Endometrial microvascular endothelial cells (primary cell): Measurements from ENCODE around the gene CR1L. TPM values are rescaled to one million over a fixed set of nuclear protein-coding genes. Genes with fewer than 3 reads are reported as not detected.
"Not testable (repeated sequence)": the region's sequence is repeated elsewhere in the genome, so short reads cannot be mapped to it uniquely, and the experiment has no call there.

ENCODE experiments used
- in situ Hi-C: cut with HindIII; loops from 2 replicates; pipeline ENCODE4 v1.10.0; 2017; ENCODE audit warnings: low sequenced_read_pairs, low pct_unique_long_range_greater_than_20kb; ENCODE audit errors: inconsistent ontology term
- total RNA-seq: library from RNA; depleted of rRNA; stranded (reverse); fragments of >200 nt; gene quantifications from one replicate; pipeline ENCODE4 v1.2.3, GENCODE V29; 2015; ENCODE audit errors: inconsistent ontology term

The CR1L gene
- total RNA-seq, 1 donor from 2014 or later, result not detected

DNA sequence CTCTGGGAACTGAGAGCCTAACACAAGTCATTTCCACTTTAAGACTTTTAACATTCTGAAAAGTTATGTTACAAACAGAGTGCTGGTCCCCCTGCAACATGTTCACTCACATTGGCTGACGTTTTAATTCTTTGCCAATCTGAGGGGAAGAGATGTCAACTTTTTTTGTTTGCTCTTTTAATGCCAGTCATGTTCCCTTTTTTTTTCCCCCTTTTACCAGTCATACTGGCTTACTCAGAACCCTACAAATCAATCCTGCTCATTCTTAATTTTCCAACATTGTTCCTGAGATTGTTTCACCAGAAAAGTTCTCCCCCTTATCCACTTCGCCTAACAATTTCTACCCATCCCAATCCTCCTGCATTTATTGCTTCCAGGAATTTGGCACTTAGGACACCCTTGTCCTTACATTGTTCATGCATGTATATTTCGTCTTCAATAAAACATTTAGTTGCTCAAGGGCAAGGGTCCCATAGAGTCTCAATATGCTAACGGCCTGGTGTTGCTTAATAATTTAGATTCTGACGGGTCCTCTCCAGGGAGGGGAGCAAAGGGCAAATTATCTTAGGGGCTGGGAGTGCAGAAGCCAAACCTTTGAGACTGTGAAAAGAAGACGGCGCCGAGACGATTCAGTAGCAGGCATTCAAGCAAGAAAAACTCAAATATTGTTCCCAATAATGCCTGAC is 624 bp upstream of the CR1L start:
- in situ Hi-C loops, result no loop called here

DNA sequence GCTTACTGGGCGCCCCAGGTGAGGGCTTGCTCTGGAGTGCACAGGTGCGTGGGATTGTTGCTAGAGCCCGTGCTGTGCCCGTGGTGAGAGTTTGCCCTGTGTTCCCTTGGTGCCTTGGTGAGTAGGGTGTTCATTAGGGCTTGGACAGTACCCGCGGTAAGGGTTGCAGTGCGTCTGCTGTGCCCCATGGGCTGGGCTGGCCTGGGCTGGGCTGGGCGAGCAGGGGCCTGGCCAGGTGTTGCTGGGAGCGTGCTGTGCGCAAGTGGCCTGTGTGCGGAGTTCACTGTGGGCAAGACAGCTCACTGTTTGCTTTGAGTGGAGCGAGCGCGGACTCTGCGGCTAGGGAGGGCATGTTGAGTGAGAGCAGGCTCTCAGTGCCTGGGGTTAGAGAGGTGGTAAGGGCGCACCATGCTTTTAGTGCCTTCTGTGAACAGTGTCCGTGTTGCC is 725 bp downstream of the CR1L start:
- in situ Hi-C loops, result no loop called here

DNA sequence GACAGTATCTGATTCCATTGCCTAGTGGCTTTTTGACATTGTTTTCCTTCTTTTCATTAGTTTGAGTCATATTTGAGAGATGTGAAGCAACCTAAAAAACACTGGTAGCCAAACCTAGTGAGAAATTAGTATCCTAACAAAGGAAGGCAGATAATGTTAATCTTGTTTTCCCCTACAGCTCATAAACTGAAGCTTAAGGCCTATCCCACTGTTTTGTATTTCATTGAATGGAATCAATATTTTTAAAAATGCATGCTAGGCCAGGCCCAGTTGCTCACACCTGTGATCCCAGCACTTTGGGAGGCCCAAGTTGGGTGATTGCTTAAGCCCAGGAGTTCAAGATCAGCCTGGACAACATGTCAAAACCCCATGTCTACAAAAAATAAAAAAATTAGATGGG is 1.2 kb downstream of the CR1L start:
- in situ Hi-C loops, result no loop called here

DNA sequence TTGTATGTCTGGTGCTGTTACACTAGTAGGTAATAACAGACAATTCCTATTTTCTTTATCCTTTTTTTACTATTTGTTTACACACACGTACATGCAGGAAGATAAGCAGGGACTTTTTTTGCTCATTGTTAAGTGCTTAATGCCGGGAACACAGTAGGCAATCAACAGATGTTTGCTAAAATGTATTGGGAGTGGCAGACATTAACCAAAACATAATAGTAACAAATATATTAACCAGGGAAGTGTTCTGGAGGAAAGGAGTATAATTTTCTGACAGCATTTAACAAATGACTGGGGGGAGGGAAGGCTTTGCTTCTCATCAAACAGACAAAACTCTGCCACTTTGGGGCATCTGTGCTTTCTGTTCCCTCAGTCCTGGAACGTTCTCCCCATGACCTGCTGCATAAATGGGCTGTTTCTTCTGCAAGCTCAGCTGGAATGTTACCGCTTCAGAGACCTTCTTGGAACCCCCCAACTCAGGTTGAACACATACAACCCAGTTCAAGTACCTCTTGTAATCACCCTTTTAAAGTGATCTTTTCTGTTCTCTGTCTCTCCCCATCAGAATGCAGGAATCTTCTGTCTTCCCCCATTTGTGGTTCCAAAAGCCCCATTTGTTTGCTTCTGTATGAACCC is 2.1 kb downstream of the CR1L start:
- in situ Hi-C loops, result no loop called here

DNA sequence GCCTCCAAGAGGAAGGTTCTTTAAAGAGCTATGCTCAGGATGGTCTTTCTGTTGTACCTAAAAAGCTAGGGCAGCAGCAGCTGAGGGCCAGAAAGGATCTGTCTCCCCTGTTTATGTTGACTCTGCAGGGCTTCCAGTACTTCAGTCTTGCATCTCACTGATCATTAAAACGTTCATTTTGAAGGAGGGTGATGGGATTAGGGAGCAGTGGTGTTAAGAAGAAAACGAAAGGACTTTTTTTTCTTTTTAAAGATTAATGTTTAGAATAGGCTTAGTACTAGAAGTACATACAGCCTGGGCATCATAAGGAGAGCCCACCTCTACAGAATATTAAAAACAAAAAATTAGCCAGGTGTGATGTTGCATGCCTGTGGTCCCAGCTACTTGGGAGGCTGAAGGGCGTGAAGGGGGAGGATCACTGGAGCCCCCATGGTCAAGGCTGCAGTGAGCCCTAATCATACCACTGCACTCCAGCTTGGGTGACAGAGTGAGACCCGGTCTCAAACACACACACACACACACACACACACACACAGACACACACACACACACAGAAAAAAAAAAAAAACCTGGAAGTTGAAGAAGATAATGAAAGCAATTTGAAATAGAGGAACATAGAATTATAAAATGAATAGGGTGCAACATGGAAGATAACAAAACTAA is 2.9 kb downstream of the CR1L start:
- in situ Hi-C loops, result no loop called here

DNA sequence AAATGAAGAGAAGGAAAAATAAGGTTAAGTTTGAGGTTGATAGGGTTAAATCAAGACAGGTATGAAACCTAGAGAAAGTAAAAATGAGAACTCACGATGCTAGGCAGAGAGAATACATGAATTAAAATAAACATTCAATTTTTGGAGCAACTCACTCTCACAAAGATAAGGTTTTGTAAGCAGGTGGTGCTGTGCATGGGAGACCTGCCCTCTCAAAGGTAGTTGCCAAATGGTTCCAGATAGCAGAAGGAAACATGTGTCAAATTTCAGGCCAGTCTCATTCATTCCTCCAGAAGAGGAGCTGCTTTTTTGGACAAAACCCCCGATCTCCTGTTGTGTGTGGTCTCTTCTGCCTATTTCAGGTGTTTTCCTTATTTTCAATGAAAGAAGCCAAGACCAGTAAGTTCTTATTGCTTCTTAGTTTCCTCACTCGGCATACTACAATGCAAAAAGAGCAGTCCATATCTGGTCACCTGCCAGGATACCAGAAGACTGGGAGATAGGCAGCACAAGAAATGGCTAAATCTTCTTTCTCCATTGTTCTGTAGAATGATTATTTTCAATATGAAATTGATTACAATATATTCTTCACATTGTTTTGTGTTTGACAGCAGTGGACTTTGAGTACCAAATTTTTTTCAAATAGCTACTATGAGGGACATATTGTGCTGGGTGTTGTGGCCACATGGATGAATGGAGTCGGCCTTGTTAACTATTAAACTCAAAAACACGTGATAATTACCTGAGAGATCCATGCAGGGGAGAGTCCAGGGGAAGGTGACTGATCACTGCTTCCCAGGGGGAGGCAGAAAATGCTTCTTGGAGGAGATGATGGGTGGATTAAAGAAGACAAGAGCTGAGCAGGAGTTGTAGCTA is 3.6 kb downstream of the CR1L start:
- in situ Hi-C loops, result no loop called here

DNA sequence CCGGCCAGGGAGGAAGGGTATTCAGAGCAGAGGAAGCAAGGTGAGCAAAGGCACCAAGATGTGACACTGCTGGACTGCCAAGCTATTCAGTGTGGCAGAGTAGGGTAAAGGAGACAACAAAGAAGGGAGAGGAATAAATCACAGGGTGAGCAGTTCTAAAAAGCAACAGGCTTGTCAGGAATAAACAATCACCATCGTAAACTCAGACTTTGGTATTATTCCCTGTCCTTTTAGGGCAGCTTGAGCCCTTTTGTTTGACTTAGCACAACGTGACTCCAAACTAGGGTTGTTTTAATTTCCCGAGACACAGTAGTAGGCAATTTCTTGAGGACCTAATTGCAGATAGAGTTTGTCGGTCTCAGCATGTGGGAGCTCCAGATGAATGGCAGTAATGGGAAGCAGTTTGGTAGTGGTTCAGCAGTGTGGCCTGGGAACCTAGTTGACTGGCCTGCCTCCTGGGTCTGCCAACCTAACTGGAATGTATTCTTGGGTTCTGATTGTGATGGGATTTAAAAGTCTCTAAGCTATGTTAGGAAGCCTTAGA is 4.3 kb downstream of the CR1L start:
- in situ Hi-C loops, result no loop called here

DNA sequence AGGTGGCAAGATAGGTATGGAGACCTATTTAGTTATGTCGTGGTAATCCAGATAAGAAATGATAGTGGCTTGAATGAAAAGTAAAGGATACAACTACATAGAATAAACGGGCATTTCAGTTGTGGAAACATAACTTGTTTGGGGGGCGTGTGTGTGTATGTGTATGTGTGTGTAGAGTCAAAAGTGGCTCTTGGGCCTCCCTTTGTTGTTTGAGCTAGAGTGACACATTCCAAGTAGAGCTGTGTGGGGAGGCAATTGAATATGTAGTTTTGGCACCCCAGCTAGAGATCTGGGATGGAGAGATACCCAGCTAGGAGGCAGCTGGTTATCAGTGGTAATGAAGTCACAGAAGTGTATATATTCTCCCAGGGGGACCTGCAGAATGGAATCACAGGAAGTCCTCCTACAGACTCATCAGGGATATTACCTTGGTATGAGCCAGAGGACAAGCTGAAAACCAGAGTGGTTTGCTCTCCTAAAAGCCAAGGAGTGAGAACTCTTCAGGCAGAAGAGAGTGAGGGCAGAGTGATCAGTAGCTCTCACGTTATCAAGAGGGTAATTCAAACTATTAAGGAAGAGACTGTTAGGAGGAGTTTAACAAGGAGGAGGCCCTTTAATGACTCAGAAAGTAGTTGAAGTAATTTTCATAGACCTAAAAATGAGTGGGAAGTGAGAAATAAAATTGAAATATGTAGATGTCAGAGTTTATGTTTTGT is 5.1 kb downstream of the CR1L start:
- in situ Hi-C loops, result no loop called here

DNA sequence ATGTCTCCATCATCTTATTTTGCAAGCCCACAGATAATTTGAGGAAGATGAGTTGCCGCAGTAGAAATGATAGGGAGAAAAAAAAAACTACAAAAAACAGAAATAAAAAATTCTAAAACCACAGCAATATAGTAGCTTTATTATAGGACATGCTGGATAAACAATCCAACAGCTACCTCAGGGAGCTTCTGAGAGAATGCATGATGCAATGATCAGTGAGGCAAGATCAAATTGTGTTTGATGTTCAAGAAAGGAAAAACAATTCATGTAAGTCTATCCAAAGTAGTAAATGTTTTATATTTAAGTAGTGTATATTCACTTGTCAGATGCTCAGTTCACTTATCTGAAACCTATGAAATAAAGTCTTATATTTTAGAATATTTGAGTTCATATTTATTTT is 6.7 kb downstream of the CR1L start:
- in situ Hi-C loops, result no loop called here

DNA sequence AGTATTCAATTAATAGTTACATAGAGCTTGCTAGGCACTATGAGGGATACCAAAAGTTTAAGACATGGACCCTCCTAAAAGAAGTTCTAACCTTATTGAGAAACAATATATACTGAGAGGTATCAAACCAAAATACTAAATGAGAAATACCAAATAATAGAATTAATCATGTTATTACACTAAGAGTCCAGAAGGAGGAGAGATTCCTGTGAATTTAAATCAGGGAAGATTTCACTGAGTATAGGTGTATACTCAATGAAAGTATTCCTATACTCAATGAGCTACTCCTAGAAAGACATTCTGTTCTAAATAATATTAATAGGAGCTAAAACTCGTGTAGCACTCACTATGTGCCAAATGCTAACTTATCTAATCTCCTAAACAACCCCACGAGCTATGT is 9.4 kb downstream of the CR1L start:
- in situ Hi-C loops, result no loop called here

DNA sequence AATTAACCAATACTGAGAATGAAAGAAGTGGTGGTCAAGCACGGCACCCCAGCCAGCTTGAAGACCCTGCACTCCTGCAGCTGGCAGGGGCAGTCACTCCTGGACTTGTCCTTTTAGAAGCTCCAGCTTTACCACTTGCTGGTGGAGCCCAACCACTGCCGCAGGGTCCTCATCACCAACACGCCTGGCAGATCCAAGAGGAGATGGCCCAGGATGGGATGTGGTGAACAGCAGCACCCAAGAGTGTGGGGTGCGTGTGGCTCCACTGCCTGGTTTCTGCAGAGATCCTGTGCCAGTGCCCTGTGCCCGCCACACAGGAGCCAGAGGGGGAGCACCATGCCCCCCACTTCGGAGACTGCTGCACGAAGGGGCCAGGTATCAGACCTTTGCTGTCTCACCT is 13.5 kb downstream of the CR1L start:
- in situ Hi-C loops, result no loop called here

DNA sequence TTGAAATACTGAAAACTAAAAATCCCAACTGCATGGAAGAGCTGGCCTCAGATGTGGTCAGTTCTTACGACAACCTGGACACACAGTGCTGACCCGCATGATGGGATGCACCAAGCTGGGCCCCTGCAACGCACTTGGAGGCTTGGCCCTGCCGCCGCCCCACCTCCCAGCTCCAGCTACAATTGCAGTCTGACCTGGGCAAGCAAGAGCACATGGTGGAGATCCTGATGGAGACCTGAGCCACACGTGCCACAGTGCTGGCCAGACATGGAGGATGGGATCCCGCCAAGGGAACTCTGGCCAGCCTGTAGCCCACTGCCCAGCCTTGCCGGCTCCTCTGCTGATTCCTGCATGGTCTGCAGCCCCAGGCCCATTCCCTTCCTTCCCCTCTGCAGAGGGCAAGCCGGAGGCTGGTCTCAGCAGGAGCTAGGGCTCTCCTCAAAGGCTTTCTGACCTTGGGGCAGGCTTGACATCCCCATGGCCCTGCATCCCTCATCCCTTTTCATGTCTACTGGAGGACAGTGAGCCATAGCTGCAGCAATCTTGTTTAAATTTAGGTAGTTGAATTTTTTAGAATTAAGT is 14.1 kb downstream of the CR1L start:
- in situ Hi-C loops, result no loop called here

DNA sequence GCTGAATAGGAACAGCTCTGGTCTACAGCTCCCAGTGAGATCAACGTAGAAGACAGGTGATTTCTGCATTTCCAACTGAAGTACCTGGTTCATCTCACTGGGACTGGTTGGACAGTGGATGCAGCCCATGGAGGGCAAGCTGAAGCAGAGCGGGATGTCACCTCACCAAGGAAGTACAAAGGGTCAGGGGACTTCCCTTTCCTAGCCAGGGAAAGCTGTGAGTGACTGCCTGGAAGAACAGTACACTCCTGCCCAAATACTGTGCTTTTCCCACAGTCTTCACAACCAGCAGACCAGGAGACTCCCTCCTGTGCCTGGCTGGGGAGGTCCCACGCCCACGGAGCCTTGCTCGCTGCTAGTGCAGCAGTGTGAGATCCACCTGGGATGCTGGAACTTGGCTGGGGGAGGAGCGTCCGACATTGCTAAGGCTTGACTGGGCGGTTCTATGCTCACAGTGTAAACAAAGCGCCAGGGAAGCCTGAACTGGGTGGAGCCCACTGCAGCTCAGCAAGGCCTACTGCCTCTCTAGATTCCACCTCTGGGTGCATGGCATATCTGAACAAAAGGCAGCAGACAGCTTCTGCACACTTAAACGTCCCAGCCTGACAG is 14.7 kb downstream of the CR1L start:
- in situ Hi-C loops, result no loop called here

DNA sequence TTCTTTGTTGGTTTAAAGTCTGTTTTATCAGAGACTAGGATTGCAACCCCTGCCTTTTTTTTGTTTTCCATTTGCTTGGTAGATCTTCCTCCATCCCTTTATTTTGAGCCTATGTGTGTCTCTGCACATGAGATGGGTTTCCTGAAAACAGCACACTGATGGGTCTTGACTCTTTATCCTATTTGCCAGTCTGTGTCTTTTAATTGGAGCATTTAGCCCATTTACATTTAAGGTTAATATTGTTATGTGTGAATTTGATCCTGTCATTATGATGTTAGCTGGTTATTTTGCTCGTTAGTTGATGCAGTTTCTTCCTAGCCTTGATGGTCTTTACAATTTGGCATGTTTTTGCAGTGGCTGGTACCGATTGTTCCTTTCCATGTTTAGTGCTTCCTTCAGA is 16.5 kb downstream of the CR1L start:
- in situ Hi-C loops, result not testable (repeated sequence)

DNA sequence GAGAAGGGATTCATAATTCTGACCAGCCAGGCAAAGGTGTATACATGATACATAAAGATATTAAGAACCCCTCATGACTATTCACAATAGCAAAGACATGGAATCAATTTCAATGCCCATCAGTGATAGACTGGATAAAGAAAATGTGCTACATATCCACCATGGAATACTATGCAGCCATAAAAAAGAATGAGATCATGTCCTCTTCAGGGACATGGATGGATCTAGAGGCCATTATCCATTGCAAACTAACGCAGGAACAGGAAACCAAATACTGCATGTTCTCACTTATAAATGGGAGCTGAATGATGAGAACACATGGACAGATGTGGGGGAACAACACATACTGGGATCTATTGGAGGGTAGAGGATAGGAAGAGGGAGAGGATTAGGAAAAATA is 21.4 kb downstream of the CR1L start:
- in situ Hi-C loops, result no loop called here

DNA sequence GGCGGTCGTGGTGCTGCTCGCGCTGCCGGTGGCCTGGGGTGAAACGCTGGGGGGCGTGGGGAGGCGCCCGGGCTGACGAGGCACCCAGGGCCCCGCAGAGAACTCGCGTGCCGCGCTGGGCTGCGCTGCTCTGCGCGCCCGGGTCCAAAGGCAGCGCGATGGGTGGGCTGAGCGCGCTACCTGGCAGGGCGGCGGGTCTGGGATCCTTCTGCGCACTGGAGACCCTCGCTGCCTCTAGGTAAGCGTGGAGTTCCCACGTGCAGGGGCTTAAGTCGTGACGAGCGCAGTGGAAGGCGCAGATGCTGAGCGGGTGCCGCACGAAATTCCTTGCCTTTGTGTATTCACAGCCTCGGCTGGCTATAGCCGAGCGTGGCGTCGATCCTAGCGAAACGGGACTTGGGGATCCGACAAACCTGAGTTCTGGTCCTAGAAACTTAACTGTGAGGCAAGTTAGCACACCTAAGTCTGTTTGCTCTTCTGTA is 24.6 kb downstream of the CR1L start:
- in situ Hi-C loops, result no loop called here

DNA sequence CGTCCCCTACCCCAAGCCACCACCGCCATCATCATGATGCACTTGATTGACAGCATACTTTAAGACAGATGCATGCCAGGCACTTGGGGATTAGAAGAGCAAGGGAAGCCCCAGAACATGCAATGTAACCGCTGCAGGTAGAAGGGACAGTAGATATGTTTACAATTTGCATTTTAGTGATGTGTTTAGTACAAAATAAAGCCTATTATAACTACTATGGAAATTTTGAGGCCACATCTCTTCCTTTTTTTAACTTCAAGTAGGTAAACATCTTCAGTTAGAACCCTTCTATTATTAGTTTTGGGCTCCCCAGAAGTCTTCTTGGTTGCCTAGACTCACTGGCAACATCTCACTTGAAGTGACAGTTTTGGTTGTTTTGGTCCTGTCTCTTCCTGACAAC is 25.3 kb downstream of the CR1L start:
- in situ Hi-C loops, result no loop called here

DNA sequence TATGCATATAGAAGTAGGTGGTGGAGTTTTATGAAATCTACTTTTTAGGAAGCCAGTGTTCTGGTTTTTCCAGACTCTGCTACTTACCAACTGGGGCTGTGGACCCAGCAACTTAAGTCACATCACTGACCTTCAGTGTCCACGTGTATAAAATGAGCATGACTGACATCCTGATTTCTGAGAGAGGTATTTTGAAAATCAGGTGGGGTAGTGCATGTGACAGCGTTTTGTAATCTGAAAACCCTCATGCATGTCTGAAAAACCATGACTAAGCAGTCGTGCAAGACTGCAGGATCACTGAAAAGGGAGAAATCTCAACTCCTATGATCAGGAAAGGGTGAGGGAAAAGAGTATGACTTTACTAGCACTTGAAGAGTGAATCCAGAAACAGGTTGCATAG is 26.1 kb downstream of the CR1L start:
- in situ Hi-C loops, result no loop called here
